Measurements from ENCODE around the gene F11R. TPM values are rescaled to one million over a fixed set of nuclear protein-coding genes. Genes with fewer than 3 reads are reported as not detected.
A peak's percentile ranks its signal among the peaks of the same experiment; 100 is the strongest.
"Not testable (repeated sequence)": the region's sequence is repeated elsewhere in the genome, so short reads cannot be mapped to it uniquely, and the experiment has no call there.

F11R gene
- total RNA-seq, 1 donor from 2014 or later: 9.8 TPM

- intact Hi-C loops (cut with DNase I): loop anchor here (1.0 to 5.0 kb wide), 2 partner anchors 116 to 224 kb away; no protein-coding TSS in a partner anchor
- ATAC-seq (peak; percentile 76), DNase-seq (ENCODE audit: missing footprints) (no peak)
Measured at GRCh38 chr1:160951443-160952128, 69.4 kb downstream of the F11R start.

- intact Hi-C loops (cut with DNase I): loop anchor here (1.0 to 5.0 kb wide), 2 partner anchors 115 to 223 kb away; no protein-coding TSS in a partner anchor
- no peak for DNase-seq (ENCODE audit: missing footprints)
- no peak for ATAC-seq
Measured at GRCh38 chr1:160950657-160951056, 70.3 kb downstream of the F11R start.

DNA sequence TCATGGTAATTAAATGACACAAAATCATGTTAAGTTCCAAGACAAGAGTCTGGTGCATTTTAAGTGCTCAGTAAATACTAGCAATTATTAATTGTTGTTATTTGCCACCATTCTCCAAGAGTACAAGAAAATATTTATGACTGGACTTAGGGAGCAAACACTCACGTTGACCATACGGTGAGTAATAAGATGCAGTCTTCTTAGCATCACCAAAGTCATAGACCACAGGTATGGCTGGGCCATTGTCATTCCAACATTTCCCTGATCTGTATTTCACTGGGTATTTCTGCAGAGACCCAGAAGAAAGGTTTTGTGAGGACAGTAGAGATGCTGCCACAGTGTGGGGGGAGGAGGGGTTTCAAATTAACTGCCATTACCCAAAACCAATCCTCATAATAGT, 71.1 kb downstream of the F11R start:
- DNase-seq (ENCODE audit: missing footprints): no peak
- intact Hi-C loops (cut with DNase I): loop anchor here (5.0 kb wide), 1 partner anchor 223 kb away; no protein-coding TSS in a partner anchor
- no peak for ATAC-seq

GRCh38 chr1:160949216-160949880, 71.6 kb downstream of the F11R start:
- ATAC-seq; intact Hi-C loops (cut with DNase I); DNase-seq (ENCODE audit: missing footprints): not testable (repeated sequence)

DNA sequence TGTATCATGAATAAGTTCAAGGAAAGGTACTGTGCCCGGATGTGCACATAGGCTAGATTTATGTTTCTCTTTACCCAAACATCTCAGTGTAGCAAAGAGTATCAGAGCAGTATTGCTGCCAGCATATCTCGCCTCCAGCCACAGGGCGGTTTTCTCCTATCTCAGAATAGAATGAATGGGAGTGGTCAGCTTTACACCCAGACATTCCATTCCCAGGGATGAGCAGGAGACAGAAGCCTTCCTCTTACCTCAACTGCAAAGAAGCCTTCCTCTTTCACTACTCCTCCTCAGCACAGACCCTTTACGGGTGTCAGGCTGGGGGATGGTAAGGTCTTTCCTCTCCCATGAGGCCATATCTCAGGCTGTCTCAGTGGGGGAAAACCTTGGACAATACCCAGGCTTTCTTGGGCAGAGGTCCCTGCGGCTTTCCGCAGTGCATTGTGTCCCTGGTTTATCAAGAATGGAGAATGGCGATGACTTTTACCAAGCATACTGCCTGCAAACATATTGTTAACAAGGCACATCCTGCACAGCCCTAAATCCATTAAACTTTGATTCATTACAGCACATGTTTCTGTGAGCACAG, 73.7 kb downstream of the F11R start:
- ATAC-seq; intact Hi-C loops (cut with DNase I); DNase-seq (ENCODE audit: missing footprints): not testable (repeated sequence)

DNA sequence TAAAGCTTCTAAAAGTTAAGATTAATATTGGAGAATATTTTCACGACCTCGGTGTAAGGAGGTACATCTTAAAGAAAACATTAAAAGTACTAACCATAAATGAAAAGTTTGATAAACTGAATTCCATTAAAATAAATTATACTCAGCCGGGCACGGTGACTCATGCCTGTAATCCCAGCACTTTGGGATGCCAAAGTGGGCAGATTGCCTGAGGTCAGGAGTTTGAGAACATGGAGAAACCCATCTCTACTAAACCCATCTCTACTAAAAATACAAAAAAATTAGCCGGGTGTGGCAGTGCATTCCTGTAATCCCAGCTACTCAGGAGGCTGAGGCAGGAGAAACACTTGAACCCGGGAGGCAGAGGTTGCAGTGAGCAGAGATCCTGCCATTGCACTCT, 75.1 kb downstream of the F11R start:
- DNase-seq (ENCODE audit: missing footprints); intact Hi-C loops (cut with DNase I); ATAC-seq: not testable (repeated sequence)

Other genes with a start within 250 kb of the F11R start
- not detected for gene LY9, start 225.0 kb downstream of the F11R start, total RNA-seq
- 0.70 TPM for gene CD244, start 158.3 kb downstream of the F11R start, total RNA-seq
- 9.2 TPM for gene ITLN1, start 136.0 kb downstream of the F11R start, total RNA-seq
- not detected for gene ITLN2, start 66.3 kb downstream of the F11R start, total RNA-seq
- 10.5 TPM for gene TSTD1, start 17.8 kb upstream of the F11R start, total RNA-seq
- 33.7 TPM for gene USF1, start 24.8 kb upstream of the F11R start, total RNA-seq
- 3.7 TPM for gene ARHGAP30, start 48.7 kb upstream of the F11R start, total RNA-seq
- not detected for gene NECTIN4, start 68.4 kb upstream of the F11R start, total RNA-seq
- 6.5 TPM for gene KLHDC9, start 77.2 kb upstream of the F11R start, total RNA-seq
- gene PFDN2, start 96.9 kb upstream of the F11R start, total RNA-seq: 62.8 TPM
- gene NIT1, start 97.0 kb upstream of the F11R start, total RNA-seq: 36.5 TPM
- gene DEDD, start 111.5 kb upstream of the F11R start, total RNA-seq: 29.2 TPM
- 82.8 TPM for gene UFC1, start 132.8 kb upstream of the F11R start, total RNA-seq
- gene USP21, start 138.3 kb upstream of the F11R start, total RNA-seq: 19.5 TPM
- 13.5 TPM for gene PPOX, start 145.3 kb upstream of the F11R start, total RNA-seq
- 20.9 TPM for gene B4GALT3, start 156.4 kb upstream of the F11R start, total RNA-seq
- gene ADAMTS4, start 177.9 kb upstream of the F11R start, total RNA-seq: 13.0 TPM
- 334 TPM for gene NDUFS2, start 181.2 kb upstream of the F11R start, total RNA-seq
- 38.3 TPM for gene FCER1G, start 194.1 kb upstream of the F11R start, total RNA-seq
- gene APOA2, start 202.5 kb upstream of the F11R start, total RNA-seq: not detected
- 39.1 TPM for gene TOMM40L, start 204.9 kb upstream of the F11R start, total RNA-seq
- not detected for gene NR1I3, start 217.1 kb upstream of the F11R start, total RNA-seq
- gene PCP4L1, start 237.6 kb upstream of the F11R start, total RNA-seq: 0.60 TPM